Pancreas (tissue), 10 donors: ENCODE results near the gene PARP15. TPM values are rescaled to one million over a fixed set of nuclear protein-coding genes. Genes with fewer than 3 reads are reported as not detected.

ENCODE experiments used
- ATAC-seq, 4 donors: fragments of 200-7000 bp; cut with Tn5 transposase; one replicate each; pipeline versions ENCODE4 v1.8.0 to v1.9.1; 2020; ENCODE audit warnings: mild to moderate bottlenecking in 4 of 4, moderate library complexity in 4 of 4
- DNase-seq, 6 donors: peaks; one replicate each; pipeline ENCODE4 v3.0.0-alpha.2; 2020
- FAIRE-seq: peaks from 2 replicates; lab custom pipeline; 2012; peaks lifted over from hg19 to GRCh38; lab: Jason Lieb, UNC
- H3K27ac ChIP-seq, 4 donors: fragments of 200-600 bp; sonication (generic); 1 replicate in 3 of 4; 2 replicates in 1 of 4; pipeline versions ENCODE4 v1.5.0 to v1.8.0; 2020
- H3K27me3 ChIP-seq, 4 donors: fragments of 200-600 bp; one replicate each; pipeline ENCODE4 v1.8.0; 2021
- H3K36me3 ChIP-seq, 3 donors: fragments of 200-600 bp; sonication (generic) in 1 of 3; one replicate each; pipeline versions ENCODE4 v1.5.0 to v1.8.0; 2020 to 2021
- H3K4me1 ChIP-seq, 3 donors: fragments of 200-600 bp; one replicate each; pipeline ENCODE4 v1.8.0; 2021
- H3K4me3 ChIP-seq, 4 donors: fragments of 200-600 bp; sonication (generic) in 2 of 4; one replicate each; pipeline versions ENCODE4 v1.5.0 to v1.8.0; 2020 to 2021
- H3K9me3 ChIP-seq, 4 donors: fragments of 200-600 bp; one replicate each; pipeline ENCODE4 v1.8.0; 2021
- CTCF ChIP-seq, 4 donors: fragments of 200-600 bp; sonication (generic) in 3 of 4; IDR thresholded peaks; one replicate each; pipeline versions ENCODE4 v1.5.0 to v1.8.0; 2021; ENCODE audit warnings: antibody characterized with exemption in 4 of 4
- WGBS, 2 donors: extraction: QIAGEN DNeasy Blood & Tissue Kit; methylation state at CpG; one replicate each; pipeline ENCODE4 v1.1.7; 2013; 5-methylcytosine and 5-hydroxymethylcytosine counted together
- intact Hi-C, 3 donors: fragments of 100-400 bp; cut with DNase I; formaldehyde crosslinking; loops; one replicate each; pipeline versions ENCODE4 v1.11.1 to v1.14.2; 2022
- polyA plus RNA-seq, 2 donors: library from polyadenylated mRNA; stranded (reverse); fragments of 200-250 nt; gene quantifications; one replicate each; pipeline ENCODE4 v1.2.3, GENCODE V29; 2013
- total RNA-seq, 6 donors: library from RNA; stranded (reverse); fragmentation: NEBNext Ultra II Directional in 4 of 6; extraction: Animal tissue kit (Norgen Biotek cat#: 25700) in 4 of 6; gene quantifications; one replicate each; pipeline versions ENCODE4 v1.2.1 to v1.2.4, GENCODE V29; 2021 to 2023
- donor health status: healthy with polysubstance abuse.
- donor health status: DM: no; HTN: no; CAD: no; lungs with moderate emphysema.
- donor health status: DM: no; HTN: no; CAD: no.
- donor health status: control.
- donor health status: control.
- donor health status: Bipolar disorder and iron deficiency.
- donor health status: DM: yes; HTN: yes; CAD: no.
- donor health status: DM: no; HTN: no; CAD: no.
- donor health status: DM: no; HTN: no; CAD: no.
- donor health status: DM: yes; HTN: yes; CAD: no.

Gene PARP15
- total and polyA plus RNA-seq, 8 donors, result 0.14 to 0.80 (median 0.62) TPM

DNA sequence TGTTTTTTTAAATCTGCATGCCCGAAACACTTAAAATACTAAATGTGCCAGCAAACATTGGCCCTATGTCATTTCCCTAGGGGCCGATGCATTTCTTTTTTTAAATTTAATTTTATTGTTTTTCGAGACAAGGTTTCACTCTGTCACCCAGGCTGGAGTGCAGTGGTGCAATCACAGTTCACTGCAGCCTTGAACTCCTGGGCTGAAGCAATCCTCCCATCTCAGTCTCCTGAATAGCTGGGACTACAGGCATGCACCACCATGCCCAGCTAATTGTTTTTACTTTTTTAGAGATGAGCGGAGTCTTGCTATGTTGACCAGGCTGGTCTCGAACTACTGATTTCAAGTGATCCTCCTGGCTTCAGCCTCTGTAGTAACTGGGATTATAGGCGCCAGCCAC lies 18.8 kb upstream of the PARP15 start:
- FAIRE-seq, result no peak
- H3K27me3 ChIP-seq, result no peaks in the 10 kb centered on the region
- no peaks in the 10 kb centered on the region for H3K9me3 ChIP-seq
- no peak for DNase-seq
- intact Hi-C loops, result no loop called here
- H3K27ac ChIP-seq, result no peak overlapping the region
- no peak for TF ChIP-seq CTCF (IDR thresholded peaks at IDR 0.05)
- no peak overlapping the region for H3K4me3 ChIP-seq
- peaks cover 4 to 19% (median 7%) of the 10 kb centered on the region in 3 donors for H3K4me1 ChIP-seq
- WGBS, 2 donors, result 90 to 95% methylated on average over 6 of the region's 6 CpGs
- H3K36me3 ChIP-seq, result peaks cover 0 to 29% (median 7%) of the 10 kb centered on the region in 3 donors
- ATAC-seq, result no peak

DNA sequence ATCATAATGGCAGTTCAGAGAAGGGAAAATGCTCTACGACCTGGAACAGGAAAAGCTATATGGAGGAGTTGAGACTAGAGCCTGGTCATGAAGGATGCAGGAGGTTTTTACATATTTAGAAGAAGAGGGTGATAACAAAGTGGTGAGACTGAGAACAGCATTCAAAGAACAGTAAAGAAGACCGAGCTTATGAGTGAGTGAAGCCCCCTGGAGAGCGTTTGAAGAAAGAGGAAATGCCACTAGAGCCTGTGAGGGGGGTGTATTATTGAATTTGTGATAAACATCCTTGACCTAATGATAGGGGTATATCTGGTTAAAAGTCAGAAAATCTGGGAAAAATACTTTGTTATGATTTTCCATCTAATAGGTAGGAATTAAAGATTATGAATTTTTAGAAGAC lies 17.5 kb upstream of the PARP15 start:
- DNase-seq (no peak), ATAC-seq (no peak), FAIRE-seq (no peak)
- intact Hi-C loops, result loop anchor here in 2 of 3 donors (5.0 kb wide), 2 partner anchors 117 to 122 kb away; partner anchors contain the start of gene PARP14 (in 1 of the 2)
- H3K36me3 ChIP-seq, result peaks cover 0 to 28% (median 5%) of the 10 kb centered on the region in 3 donors
- H3K27ac ChIP-seq, result no peak overlapping the region
- TF ChIP-seq CTCF (IDR thresholded peaks at IDR 0.05), result no peak
- WGBS, 2 donors, result 86 to 89% methylated on average over 3 of the region's 3 CpGs
- H3K4me1 ChIP-seq, result peaks cover 4 to 19% (median 7%) of the 10 kb centered on the region in 3 donors
- no peaks in the 10 kb centered on the region for H3K9me3 ChIP-seq
- H3K27me3 ChIP-seq, result no peaks in the 10 kb centered on the region
- no peak overlapping the region for H3K4me3 ChIP-seq

DNA sequence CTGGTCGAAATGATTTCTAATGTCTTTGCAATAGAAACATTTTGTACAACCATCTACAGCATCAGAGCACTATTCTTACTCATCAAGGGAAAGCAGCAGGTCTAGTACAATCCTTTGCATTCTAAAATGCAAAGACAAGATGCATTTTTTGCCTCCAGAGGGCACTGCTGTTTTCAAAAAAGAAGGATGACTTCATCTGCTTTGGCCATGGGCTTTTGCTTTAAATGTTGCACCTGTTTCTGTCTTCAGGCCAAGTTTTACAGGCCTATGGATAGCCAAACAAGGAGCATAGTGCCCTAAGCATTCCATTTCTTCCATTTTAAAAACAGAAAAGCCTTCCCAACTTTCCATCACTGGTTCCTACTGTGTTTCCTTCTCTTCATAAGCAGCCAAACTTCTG lies 16.8 kb upstream of the PARP15 start:
- intact Hi-C loops, result loop anchor here in 2 of 3 donors (5.0 kb wide), 2 partner anchors 117 to 122 kb away; partner anchors contain the start of gene PARP14 (in 1 of the 2)

DNA sequence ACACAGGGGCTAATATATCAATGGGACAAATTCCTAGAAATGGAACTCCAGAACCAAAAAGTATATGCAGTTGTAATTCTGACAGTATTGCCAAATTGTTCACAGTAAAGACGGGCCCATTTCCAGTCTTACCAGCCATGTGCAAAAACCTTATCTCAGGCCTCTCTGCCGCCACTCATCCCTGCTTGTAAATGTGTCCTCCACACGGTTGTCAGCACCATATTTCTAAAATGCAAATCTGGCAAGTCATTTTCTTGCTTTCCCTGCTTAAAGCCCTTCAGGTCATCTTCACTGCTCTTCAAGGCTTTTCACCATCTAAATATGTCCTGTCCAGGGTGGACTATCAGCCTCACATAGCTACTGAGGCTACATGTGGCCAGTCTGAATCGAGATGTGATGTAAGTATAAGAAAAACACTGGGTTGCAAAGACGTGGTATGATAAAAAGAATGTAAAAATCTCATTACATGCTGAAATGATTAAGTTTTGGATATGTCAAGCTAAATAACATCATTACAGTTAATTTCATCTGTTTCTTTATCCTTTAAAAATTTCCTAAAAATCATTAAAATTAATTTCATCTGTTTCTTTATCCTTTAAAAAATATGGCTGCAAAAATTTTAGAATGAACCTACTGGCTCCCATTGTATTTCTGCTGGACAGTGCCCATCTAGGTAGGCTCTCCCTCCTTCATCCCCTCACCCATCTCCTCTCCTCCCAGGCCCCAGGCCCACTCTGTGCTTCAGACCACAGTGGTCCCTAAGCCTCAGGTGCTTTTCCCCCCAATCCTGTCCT lies 14.3 kb upstream of the PARP15 start:
- Histone ChIP-seq H3K4me1 (peaks cover 7 to 26% (median 7%) of the 10 kb centered on the region in 3 donors), H3K9me3 (no peaks in the 10 kb centered on the region), H3K27ac (peak overlapping the region in 3 of 4 donors; percentile 88 to 93 (median 91)), H3K27me3 (no peaks in the 10 kb centered on the region), H3K36me3 (peaks cover 0 to 9% (median 5%) of the 10 kb centered on the region in 3 donors), H3K4me3 (peak overlapping the region; percentile 55 to 78 (median 70))
- intact Hi-C loops, result loop anchor here in 2 of 3 donors (5.0 kb wide), 2 partner anchors 114 to 119 kb away; partner anchors contain the start of gene PARP14 (in 1 of the 2)
- DNase-seq (no peak), FAIRE-seq (no peak), ATAC-seq (peak in 2 of 4 donors; percentile 1 to 3)
- WGBS, 2 donors, result 48 to 50% methylated on average over 5 of the region's 5 CpGs
- TF ChIP-seq CTCF (IDR thresholded peaks at IDR 0.05), result no peak

More for the DNA sequence above, 16.8 kb upstream of the PARP15 start:
- Histone ChIP-seq H3K36me3 (peaks cover 0 to 20% (median 5%) of the 10 kb centered on the region in 3 donors), H3K4me1 (peaks cover 7 to 22% (median 7%) of the 10 kb centered on the region in 3 donors), H3K9me3 (no peaks in the 10 kb centered on the region), H3K27ac (peak overlapping the region in 2 of 4 donors; percentile 16 to 45), H3K4me3 (no peak overlapping the region), H3K27me3 (no peaks in the 10 kb centered on the region)
- TF ChIP-seq CTCF (IDR thresholded peaks at IDR 0.05), result peak; percentile 12 to 45 (median 20)
- peak in 3 of 6 donors; percentile 49 to 72 (median 61) for DNase-seq
- WGBS, 2 donors, result 49 to 78% methylated on average over 1 of the region's 1 CpG
- no peak for FAIRE-seq
- ATAC-seq, result peak; percentile 47 to 63 (median 51)
